Measurements from ENCODE around the gene UBP1.

- no peak for TF ChIP-seq CTCF (IDR thresholded peaks at IDR 0.05)
- TF ChIP-seq POLR2AphosphoS5 (IDR thresholded peaks at IDR 0.05) = no peak
Measured at GRCh38 chr3:33420966-33421365, 19.2 kb downstream of the UBP1 start.

All from upper lobe of left lung (tissue), 4 donors.